GM21423 (cell line): ENCODE data around the gene ZSCAN5B.
"Not testable (repeated sequence)": the region's sequence is repeated elsewhere in the genome, so short reads cannot be mapped to it uniquely, and the experiment has no call there.

Experiments used
- ATAC-seq: cut with Tn5 transposase; IDR thresholded peaks from one replicate; pipeline ENCODE4 v1.9.1; 2021; ENCODE audit warnings: mild to moderate bottlenecking, moderate library complexity; ENCODE audit not compliant: unreplicated experiment

ZSCAN5B gene

DNA sequence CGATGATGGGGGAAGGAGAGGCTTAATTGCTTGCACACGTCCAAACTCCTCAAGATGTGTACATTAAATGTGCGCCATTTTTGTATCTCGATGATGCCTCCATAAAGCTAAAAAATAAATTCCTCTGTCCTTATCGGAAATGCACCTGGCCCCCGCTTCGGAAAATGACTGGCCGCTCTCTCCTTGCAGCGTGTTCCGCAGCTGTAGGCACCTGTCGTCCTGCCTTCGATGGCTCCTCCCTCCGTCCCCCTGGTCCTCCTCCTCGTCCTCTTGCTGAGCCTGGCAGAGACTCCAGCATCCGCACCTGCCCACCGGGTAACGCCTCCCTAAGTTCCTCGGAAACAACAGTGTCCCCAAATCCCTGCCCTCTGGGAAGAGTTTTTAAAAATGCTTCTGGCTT, 20.7 kb downstream of the ZSCAN5B start:
- no peak for ATAC-seq

DNA sequence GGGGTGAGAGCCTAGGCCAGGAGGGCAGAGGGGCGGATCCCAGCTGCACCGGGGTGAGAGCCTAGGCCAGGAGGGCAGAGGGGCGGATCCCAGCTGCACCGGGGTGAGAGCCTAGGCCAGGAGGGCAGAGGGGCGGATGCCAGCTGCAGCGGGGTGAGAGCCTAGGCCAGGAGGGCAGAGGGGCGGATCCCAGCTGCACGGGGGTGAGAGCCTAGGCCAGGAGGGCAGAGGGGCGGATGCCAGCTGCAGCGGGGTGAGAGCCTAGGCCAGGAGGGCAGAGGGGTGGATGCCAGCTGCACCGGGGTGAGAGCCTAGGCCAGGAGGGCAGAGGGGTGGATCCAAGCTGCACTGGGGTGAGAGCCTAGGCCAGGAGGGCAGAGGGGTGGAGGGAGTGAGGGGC, 21.3 kb downstream of the ZSCAN5B start:
- ATAC-seq = not testable (repeated sequence)

- ATAC-seq = not testable (repeated sequence)
These were observed 21.7 kb downstream of the ZSCAN5B start, which contains the start of gene GALP for GRCh38 chr19:56175861-56176307. Gene GALP, plus strand, starts transcription at chr19:56176008. Its CDS starts 1,101 bp downstream, at chr19:56177109.

DNA sequence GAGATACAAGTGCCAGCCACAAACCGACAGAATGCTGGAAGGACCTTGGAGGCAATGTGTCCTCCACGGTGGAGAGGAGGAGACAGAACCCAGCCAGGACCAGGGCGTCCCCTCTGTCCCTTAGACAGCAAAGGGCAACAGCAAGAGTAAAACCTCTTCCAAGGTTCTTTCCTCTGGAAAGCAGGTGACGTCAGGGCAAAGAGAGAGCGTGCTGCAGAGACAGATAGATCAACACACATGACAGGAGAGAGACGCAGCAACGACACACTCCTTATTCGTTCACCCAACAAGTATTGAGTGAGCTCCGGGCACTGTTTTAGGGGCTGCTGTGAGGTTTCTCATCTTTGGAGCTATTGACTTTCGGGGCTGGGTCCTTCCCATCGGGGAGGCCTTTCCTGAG, 23.0 kb downstream of the ZSCAN5B start:
- ATAC-seq = no peak

DNA sequence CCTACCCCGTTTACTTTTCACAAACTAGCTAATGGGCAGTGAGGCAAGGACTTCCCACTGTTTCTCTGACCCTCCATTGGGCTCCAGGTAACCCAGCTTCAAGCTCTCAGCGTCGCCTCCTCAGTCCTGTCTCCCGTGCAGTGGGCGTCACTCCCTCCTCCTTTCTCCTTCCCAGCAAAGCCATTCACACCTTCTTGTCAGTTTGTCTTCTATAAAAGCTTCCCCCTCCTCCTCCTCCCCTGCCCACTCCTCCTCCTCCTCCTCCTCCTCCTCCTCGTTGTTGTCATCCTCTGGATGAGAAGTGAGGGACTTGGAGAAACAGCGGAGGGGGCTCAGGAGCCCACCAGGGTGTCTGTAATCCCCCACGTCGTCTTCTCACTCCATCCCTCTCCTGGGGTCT, 23.5 kb downstream of the ZSCAN5B start:
- ATAC-seq = no peak

DNA sequence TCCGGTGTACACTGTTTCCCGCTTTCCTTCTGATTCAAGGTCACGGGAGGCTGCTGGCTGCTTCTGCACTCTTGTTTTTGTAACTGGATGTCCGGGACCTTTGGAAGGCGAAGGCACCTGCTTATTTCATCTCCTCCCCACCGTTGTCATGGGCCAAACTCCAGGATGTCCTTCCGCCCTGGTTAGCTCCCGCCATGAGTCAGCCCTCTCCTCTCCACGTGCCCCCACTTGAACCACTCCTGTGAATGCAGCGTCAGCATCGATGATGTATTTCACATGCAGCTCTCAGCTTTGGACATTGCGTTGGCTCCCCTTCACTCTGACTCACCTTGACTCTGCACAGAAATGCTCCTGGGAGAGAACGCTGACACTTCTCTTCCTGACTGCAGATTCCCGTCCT, 27.3 kb downstream of the ZSCAN5B start:
- ATAC-seq = no peak

DNA sequence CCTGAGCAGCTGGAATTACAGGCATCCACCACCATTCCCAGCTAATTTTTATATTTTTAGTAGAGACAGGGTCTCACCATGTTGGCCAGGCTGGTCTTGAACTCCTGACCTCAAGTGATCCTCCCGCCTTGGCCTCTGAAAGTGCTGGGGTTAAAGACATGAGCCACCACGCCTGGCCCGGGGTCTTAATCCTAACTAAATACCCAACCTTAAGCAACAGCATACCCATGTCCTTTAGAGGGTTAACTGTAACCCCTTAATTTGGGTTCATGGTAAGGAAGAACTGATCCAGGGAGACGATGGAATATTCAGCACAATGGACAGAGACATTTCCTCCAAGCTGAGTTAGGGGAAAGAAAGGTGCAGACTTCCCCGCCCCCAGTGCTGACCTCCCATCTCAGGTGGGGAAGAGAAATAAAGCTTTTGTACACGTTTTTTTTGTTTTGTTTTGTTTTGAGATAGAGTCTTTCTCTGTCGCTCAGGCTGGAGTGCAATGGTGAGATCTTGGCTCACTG, 30.5 kb downstream of the ZSCAN5B start:
- no peak for ATAC-seq

DNA sequence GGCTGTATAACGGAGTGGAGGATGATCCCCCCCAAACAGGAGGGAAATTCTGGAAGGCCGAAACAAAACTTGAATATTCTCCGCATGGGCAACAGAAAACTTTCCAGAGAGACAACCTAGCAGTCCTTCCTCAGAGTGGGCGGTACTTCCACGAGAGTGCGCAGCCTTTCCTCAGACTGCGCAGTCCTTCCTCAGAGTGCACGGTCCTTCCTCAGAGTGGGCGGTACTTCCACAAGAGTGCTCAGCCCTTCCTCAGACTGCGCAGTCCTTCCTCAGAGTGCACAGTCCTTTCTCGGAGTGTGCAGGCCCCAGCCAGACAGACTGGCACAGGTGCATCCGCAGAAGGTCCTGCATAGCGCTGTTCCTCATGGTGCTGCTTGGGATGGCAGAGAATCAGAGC, 34.5 kb downstream of the ZSCAN5B start:
- ATAC-seq = no peak

- no peak for ATAC-seq
These were observed 35.3 kb downstream of the ZSCAN5B start for GRCh38 chr19:56162258-56162657.

DNA sequence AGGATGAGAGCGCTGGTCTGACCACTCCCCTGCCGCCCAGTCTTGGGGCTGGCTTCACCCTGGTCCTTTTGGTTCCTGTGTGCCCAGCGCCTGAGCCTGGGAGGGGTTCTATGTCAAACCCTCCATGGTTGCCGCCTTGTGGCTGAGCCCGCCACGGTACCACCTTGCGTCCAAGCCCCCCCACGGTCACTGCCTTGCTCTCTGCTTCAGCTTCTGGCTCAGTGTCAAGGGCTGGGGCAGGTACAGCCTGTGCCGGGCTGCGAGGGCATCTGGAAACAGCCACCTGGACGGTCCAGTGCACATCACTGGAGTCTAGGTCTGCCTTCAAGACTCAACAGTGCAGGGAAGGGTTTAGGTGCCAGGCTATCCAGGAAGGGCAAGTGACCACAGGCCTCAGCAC, 36.0 kb downstream of the ZSCAN5B start:
- no peak for ATAC-seq

DNA sequence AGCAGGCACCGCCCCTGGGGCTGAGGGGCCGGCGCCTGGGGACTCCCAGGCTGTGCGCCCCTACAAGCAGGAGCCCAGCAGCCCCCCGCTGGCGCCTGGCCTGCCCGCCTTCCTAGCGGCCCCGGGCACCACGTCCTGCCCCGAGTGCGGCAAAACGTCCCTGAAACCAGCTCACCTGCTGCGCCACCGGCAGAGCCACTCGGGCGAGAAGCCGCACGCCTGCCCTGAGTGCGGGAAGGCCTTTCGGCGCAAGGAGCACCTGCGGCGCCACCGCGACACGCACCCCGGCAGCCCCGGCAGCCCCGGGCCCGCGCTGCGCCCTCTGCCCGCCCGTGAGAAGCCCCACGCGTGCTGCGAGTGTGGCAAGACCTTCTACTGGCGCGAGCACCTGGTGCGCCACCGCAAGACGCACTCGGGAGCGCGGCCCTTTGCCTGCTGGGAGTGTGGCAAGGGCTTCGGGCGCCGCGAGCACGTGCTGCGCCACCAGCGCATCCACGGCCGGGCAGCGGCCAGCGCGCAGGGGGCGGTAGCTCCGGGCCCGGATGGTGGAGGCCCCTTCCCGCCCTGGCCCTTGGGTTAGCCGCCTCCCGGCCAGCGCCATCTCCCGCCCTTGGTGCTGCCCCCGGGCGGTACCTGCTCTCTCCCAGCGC, 37.8 kb downstream of the ZSCAN5B start:
- no peak for ATAC-seq

- no peak for ATAC-seq
These were observed 38.5 kb downstream of the ZSCAN5B start for GRCh38 chr19:56159009-56159559.

- ATAC-seq = no peak
These were observed 39.3 kb downstream of the ZSCAN5B start for GRCh38 chr19:56158170-56158757.

GRCh38 chr19:56156768-56157167, 40.8 kb downstream of the ZSCAN5B start:
- ATAC-seq = no peak

DNA sequence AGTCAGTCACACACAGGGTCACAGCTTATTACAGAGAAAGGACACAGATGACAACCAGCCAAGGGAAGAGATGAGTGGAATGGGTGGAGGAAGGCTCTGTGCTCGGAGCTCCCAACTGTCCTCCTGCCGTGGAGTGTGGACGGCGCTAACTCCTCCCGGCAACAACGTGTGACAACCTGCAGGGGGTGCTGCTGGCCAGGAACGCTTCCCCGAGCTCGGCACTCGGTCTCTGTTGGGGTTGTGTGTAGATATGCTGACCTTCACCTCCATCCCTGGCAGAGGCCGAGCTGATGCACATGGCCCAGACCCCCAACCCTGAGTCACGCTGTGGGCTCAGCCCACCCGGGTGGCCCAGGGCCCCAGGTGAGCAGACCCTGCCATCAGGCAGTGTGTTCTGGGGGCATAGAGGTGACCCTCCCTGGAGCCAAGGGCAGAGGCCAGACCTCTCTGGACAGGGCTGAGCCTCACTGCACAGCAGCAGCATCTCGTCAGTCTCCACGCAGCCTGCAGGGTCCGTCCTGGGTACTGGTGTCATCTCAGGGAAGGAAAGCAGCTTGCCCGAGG, 42.4 kb downstream of the ZSCAN5B start:
- no peak for ATAC-seq

- no peak for ATAC-seq
These were observed 44.1 kb downstream of the ZSCAN5B start for GRCh38 chr19:56153507-56153906.

DNA sequence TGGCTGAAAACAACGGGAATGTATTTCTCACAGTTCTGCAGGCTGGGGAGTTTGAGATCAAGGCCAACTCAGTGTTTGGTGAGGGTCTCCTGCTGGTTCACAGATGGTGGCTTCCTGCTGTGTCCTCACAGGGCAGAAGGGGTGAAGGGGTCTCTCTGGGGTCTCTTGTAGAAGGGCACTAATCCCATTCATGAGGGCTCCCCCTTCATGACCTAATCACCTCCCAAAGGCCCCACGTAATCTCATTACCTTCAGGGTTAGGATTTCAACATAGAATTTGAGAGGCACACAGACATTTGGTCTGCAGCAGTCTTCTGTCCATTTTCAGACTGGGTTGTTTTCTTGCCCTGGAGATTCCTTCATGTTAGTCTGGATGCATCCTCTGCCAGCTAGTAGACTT, 44.9 kb downstream of the ZSCAN5B start:
- ATAC-seq = no peak

- ATAC-seq = no peak
These were observed 47.2 kb downstream of the ZSCAN5B start for GRCh38 chr19:56150358-56150757.

GRCh38 chr19:56149656-56150038, 47.9 kb downstream of the ZSCAN5B start:
- no peak for ATAC-seq

GRCh38 chr19:56148955-56149655, 48.5 kb downstream of the ZSCAN5B start:
- not testable (repeated sequence) for ATAC-seq

DNA sequence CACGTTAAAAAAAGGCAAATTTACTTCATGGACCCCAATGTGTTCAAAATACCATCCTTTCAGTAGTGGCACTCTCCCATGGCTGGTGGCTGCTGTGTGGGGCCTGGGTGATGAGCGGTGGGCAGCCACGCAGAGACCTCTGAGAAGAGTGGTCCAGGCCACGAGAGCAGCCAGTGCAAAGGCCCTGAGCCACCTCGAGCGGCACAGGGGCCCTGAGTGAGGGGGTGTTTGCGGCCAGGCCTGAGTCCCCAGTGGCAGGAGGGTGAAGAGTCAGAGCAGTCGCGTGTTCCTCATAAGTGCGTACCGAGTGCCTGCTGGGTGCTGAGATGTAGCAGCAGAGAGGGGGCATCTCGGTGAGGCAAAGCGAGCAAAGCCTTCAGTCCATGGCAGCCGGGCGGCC, 49.5 kb downstream of the ZSCAN5B start:
- no peak for ATAC-seq
